Hepatic stellate cell (primary cell): Measurements from ENCODE around the gene SBNO1.
"Not testable (repeated sequence)": the region's sequence is repeated elsewhere in the genome, so short reads cannot be mapped to it uniquely, and the experiment has no call there.

Source experiments
- DNase-seq: peaks from one replicate; pipeline ENCODE4 v3.0.0; 2011; ENCODE audit warnings: low spot score

Gene SBNO1

DNA sequence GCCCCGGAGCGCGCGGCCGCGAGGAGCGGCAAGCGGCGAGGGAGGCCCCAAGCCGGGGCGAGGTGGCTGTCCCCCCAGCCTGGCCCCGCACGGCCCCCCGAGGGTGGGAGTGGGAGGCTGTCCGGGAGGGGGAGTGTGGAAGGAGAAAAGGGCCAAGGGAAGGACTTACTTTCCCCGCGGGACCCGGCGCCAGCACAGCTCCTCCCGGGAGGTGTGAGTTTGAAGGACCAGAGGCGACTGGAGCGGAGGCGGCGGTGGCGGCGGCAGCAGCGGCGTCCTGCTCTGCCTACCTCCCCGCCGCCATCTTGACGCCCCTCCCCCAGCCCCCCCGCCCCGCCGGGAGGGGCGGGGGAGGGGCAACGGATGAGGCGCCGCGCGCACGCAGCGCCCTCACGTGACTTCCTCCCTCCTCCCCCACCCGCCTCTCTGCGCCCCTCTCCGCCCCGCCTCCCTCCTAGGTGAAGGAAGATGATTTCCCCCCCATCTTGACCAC lies at the start of gene SBNO1:
Gene SBNO1, minus strand, starts transcription at position 316 of the 493 bp plus-strand sequence. CDS start 14,406 bp downstream, outside the sequence.
- peak; percentile 95 for DNase-seq

DNA sequence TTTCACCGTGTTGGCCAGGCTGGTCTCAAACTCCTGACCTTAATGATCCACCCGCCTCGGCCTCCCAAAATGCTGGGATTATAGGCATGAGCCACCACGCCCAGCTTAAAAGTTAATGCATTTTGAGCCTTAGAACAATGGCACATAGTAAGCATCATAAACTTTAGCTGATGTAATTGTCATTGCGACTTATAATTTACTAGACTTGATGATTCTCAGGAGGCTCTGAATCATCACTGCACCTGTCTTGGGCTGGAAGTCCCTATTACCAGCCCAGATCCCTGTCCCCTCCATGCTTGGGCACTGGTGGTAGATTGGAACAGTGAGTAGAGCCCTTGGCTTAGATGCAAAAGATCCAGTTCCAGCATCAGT lies 45.4 kb upstream of the SBNO1 start:
- no peak for DNase-seq

DNA sequence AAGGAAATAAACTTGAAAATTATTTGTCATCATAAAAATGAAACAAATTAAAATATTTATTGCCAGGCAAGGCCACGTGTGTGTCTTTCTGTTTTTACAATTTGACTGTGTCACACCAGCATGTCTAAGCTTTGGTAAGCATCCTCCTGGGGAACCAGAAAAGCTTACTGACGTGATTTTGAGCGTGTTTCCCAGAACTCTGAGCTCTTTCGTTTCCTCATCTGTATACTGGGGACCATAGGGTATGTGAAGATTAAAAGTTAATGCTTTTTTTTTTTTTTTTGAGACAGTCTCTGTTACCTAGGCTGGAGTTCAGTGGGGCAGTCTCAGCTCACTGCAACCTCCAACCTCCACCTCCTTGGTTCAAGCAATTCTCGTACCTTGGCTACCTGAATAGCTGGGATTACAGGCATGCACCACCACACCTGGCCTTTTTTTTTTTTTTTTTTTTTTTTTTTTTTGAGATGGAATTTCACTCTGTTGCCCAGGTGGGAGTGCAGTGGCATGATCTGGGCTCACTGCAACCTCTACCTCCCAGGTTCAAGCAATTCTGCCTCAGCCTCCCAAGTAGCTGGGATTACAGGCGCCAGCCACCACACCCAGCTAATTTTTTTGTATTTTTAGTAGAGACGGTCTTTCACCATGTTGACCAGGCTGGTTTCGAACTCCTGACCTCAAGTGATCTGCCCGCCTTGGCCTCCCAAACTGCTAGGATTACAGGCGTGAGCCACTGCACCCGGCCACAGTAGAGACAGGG lies 44.8 kb upstream of the SBNO1 start:
- not testable (repeated sequence) for DNase-seq

DNA sequence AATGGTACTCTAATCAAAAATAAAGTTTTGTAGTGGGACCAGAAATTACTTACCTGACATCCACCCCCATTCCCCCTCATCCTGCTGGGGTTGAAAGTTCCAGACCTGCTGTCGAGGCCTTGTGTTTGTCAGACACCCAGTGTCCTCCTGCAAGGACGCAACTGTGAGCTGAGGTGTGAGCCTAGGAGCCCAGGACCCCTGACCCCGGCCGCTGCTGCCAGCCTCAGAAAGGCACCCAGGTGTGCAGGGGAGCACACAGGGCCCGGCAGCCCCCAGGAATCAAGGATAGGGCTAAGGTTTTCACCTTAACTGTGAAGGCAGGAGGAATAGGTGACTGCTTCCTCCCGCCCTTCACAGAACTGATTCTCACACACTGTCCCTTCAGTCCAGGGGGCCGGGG lies 44.0 kb upstream of the SBNO1 start:
- DNase-seq, result not testable (repeated sequence)

DNA sequence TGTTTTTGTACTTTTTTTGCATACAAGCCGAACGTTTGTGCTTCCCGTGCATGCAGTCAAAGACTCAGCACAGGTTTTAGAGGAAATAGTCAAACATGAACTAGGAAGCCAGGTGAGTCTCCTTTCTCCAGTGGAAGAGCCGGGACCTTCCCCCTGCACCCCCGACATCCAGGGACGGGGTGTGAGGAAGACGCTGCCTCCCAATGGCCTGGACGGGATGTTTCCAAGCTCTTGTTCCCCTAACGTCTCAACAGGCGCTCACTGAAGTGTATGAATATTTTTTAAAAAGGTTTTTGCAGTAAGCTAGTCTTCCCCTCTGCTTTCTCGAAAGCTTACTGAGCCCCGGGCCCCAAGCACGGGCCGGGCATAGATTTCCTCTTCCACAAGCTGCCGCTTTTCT lies 43.3 kb upstream of the SBNO1 start:
- DNase-seq, result not testable (repeated sequence)

DNA sequence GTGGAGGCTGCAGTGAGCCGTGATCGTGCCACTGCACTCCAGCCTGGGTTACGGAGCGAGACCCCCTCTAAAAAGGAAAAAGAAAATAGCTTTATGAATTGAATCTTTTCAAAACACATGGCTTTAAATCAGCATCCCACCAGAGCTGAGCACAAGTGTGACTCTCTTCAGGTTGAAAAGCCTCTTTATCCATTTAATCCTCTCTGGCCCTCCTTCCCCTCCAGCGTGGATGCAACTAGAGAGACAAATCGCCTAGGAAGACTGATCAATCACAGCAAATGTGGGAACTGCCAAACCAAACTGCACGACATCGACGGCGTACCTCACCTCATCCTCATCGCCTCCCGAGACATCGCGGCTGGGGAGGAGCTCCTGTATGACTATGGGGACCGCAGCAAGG lies 42.6 kb upstream of the SBNO1 start:
- not testable (repeated sequence) for DNase-seq

DNA sequence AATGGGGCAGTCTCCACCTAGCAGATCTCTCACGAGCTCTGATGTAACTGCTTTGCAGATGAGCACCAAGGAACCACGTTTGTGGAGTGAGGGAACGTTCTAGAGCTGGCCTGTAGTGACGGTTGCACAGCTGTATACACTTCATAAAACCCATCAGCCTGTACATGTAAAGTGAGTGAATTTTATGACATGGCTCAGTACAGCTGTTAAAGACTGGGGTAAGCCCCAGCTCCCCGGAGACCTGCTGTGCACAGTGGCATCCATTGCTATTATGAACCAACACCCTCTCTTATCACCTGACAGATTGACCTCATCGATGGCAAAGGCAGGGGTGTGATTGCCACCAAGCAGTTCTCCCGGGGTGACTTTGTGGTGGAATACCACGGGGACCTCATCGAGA lies 39.9 kb upstream of the SBNO1 start:
- no peak for DNase-seq

DNA sequence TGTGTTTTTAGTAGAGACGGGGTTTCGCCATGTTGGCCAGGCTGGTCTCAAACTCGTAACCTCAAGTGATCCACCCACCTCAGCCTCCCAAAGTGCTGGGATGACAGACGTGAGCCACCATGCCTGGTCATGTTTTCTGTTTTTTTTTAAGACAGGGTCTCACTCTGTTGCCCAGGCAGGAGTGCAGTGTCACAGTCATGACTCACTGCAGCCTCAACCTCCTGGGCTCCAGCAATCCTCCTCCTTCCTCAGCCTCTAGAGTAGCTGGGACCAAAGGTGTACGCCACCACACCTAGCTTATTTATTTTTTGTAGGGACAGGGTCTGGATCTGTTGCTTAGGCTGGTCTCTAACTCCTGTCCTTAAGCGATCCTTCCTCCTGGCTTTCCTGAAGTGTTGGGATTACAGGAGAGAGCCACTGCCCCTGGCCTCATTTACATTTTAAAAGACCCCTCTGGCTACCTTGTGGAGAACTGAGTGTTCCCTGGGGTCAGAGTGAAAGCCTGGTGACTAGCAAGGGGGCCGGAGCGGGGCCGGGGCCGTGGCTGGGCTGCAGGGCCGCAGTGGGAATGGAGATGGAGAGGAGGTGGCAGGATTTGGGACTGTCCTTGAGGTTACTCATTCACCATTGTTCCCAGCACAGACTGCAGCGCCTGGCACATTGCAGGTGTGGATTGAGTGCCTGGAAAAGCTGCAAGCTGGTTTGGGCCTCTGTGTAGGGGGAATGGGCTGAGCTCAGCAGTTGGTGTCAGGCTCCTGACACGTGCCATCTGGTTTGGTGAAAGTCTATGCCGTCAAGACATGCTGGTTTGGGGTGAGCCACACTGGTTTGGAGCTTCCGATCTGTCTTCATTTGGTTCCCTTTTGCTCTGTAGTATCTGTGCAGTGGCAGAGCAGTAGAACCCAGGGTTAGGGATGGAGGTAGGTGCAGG lies 37.4 kb upstream of the SBNO1 start:
- no peak for DNase-seq

DNA sequence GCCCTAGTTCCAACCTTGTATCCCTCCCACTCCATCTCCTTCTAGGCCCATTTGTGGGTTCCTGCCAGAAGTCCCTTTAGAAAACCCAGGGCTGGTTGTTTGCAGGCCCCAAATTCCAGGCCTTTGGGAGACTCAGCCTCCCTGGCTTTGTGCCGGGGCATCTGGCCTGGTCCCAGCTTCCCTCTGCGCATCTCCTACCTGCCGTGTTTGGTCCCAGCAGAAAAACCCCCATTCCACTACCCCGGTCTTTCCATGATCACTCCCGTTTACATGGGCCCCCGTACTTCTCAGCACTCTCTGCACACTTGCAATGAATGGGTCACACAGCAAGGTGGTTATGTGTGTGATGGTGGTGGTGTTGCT lies 34.6 kb upstream of the SBNO1 start:
- DNase-seq, result no peak

DNA sequence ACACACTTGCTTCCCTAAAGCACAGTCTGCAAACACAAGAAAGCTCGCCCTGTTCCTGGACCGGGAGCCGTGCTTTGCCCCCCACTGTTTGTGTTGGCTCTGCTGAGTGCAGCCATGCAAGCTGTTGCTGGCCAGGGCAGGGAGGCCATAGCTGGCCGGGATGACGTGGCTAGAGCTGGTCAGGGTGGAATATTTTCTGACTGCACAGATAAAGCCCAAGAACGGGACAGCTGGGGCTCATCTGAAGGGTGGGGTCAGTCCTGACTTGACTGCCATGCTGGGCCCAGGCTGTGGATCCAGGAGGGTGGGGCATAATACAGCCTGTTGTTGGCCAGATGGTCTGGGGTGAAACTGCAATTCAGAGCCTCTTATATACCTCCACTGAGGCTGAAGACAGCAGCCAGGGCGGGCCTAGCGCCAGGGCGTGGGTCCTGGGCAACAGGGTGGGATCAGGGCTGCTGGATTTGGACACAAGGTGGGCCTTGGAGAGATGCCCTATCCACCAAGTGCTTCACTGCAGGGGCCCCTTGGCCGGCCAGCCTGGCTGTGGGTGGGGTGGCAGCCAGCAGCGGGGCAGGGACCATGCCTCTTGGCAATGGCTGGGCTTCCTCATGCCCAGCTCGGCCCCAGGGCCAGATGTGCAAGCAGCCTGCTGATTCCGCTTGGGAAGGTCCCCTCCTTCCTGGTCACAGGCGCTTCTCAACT lies 34.1 kb upstream of the SBNO1 start:
- DNase-seq, result peak; percentile 82

DNA sequence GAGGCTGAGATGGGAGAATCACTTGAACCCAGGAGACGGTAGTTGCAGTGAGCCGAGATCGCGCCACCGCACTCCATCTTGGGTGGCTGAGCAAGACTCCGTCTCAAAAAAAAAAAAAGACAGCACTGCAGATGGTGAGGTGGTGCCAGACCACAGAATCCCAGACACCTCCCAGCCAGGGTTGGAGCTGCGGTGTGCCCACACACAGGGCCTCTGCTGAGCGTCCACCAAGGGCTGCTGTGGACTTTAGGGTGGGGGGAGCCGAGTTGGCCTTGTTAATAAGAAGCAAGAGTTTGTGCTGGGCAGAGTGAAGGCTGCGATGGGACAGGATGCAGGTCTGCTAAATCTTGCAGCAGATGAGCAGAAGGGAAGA lies 33.5 kb upstream of the SBNO1 start:
- no peak for DNase-seq

DNA sequence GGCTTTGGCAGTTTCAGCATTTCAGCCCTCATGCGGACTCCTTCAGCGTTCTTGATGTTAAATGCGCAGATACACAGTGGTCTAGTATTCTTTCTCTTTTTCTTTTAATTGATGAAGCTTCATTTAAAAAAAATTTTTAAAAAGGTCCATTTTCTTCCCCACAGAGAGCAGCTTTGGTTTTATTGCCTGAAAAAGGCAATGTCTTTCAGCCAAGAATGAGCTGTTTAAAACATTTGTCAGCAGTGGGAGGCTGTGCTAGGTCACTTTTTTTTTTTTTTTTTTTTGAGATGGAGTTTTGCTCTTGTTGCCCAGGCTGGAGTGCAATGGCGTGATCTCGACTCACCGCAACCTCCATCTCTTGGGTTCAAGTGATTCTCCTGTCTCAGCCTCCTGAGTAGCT lies 32.8 kb upstream of the SBNO1 start:
- DNase-seq, result no peak

DNA sequence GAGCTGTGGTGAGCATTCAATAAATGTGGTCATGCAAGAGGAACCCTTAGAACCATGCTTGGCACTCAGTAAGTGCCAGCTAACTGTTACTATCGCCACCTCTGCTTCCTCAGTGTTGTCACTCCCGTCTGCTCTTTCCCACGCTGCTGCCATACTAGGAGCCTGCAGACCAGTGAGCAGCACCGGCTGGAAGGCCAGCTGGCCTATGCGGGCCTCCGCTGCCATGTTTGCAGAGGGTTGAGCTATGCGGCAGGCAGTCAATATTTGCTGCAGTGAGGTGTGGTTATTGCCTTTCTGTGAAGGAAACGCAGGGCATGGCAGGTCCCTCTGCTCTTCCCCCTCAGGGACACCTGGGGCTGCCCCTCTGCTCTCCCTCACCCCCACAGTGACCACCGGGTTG lies 32.3 kb upstream of the SBNO1 start:
- no peak for DNase-seq

DNA sequence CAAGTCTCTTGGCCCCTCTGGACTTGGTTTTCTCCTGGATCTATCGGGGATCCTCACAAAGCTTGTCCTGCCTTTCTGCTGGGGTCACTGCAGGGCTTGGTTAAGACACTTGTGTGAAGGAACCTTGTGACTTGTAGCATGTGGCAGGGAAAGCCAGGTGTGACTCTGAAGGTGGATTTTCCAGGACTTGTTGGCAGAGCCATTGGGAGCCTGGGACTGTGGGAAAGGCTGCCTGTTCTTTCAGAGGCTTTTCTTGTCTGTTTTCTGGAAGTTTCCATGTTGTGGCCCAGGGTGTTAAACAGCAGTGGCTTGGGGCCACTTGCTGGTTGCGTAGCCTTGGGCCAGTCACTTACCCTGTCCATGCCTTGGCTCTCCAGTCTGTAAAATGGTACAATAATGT lies 31.9 kb upstream of the SBNO1 start:
- DNase-seq, result no peak

DNA sequence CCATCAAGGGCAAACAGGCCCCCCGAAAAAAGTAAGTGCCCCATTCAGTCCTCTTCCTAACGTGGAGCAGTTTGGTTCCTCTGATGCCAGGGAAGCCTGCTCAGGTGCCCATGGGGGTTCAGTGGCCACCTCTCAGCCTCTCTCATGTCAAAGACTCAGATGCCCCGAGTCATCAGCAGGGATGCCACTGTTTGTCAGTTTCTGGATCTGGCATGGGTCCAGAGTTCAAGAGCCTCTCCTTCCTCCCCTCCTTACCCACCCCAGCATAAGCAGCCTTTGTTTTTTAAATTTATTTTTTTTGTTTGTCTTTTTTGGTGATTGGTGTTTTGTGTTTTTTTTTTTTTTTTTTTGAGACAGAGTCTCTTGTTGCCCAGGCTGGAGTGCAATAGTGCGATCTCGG lies 30.6 kb upstream of the SBNO1 start:
- no peak for DNase-seq

DNA sequence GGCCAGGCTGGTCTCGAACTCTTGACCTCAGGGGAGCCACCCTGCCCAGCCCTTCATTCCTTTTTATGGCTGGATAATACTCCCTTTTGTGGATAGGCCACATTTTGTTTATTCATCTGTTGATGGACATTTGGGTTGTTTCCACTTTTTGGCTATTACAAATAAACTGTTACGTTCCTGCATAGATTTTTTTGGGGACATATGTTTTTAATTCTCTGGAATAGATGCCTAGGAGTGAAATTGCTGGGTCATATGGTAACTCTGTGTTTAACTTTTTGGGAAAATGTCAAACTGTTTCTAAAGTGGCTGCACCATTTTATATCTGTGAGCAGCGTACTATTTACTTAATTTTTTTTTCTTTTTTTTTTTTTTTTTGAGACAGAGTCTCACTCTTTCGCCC lies 29.1 kb upstream of the SBNO1 start:
- DNase-seq, result no peak

DNA sequence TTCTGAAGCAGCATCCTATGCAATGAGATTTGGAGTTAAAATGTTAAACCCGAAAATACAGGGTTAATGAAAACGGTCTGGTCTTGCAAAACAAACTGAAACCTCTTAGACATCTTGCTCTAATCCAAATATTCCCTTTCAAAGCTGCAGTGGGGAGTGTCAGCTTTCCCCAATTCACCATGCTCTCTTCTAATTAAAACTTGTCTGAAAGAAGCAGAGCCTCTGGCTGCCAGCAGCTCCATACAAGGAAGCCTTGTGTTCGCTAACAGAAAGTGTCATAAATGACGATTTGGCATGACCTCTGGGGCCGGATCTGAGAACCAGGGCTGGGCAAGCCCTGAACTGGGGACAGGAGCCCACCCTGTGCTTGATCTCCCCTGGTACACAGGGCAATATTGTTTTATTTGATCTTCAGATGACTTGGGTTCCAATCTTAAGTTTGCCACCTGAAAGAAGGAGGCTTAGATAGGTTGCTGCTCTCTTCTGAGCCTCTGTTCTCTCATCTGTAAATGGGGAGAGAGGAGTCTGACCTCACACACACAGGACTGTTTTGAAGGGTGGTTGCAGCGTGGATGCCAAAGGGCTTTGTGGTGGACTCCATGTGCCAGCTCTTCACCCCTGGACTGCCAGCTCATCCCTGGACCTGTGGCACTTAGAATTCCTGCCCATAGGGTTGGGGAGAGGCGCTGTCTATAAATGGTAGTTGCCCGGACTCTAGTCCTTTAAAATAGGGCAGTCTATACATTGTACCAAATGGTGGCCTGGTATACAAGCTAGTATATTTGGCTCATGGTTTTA lies 27.1 kb upstream of the SBNO1 start:
- DNase-seq, result no peak

DNA sequence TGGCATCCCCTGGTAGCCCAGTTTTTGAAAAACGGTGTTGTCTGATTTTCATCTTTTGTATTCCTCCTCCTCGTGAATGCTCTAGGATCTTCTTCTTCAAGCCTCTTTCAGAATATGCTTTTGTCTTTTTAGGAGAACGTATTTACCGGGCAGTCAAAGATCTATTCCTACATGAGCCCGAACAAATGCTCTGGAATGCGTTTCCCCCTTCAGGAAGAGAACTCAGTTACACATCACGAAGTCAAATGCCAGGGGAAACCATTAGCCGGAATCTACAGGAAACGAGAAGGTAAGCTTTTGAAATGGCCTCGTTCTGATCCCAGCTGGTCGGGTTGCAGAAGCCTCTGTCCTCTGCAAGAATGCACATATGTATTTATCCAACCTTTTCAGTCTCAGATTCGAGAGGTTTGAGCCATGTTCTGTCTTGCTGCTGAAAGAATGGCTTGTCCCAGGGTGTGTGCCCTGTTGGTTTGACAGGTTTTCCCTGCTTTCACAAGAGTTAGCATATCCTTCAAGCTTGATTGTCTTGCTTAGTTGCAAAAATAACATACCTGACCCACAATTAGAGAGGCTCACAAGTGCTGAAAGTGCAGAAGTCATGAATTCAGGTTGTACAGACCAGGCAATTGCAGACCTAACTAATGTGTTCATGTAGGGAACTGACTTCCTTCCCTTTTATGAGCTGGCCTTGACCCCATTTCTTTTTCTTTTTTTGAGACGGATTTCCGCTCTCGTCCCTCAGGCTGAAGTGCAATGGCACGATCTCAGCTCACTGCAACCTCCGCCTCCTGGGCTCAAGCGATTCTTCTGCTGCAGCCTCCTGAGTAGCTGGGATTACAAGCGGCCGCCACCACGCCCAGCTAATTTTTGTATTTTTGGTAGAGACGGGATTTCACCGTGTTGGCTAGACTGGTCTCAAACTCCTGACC lies 26.1 kb upstream of the SBNO1 start:
- DNase-seq, result no peak

DNA sequence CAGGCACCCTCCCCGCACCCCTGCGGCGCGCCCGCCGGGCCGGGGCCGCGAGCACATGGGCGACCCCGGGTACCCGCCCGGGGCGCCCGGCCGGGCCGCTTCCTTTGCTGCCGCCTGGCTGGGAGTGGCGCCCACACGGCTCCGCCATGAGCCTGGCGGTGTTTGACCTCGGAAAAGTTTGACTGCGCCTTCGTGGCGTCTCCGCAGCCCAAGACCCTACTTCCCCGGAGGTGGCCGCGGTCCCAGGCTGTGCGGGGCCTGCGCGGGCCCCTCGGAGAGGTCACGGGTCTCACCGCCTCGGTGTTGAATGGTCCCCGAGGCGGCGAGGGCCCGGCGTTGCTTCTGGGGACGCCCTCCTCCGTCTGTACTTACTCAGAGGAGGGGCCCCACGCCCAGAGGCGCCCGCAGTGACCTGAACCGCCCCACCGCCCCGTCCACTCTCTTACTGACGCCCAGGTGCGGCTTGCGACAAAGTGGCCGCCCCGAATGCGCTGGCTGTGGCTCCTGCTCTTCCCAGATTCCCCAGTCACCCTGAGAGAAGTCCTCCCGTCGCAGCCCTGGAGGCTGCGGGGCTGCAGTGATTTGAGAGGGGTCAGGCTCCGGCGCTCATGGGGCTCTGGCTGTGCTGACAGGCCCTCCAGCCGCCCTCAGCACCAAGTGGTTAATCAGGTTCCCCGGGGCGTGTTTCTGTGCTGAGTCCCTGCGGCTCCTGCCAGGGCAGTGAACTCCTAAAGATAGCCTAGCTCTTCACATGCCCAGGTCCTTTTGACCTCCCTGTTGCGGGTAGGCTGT lies 25.1 kb upstream of the SBNO1 start:
- peak; percentile 37 for DNase-seq
